SU-DHL-6 (cell line): Measurements from ENCODE around the gene REN.

ENCODE experiments used
- H2AFZ ChIP-seq: fragments of 200-600 bp; sonication (generic); 2 replicates; pipeline ENCODE4 v1.6.1; 2014; ENCODE audit warnings: low read depth, mild to moderate bottlenecking, moderate library complexity, mixed read lengths, antibody characterized with exemption, low read length; ENCODE audit not compliant: severe bottlenecking
- H3F3A ChIP-seq: fragments of 200-600 bp; shearing (Covaris generic); 2 replicates; pipeline ENCODE4 v1.6.0; 2016; ENCODE audit warnings: antibody characterized with exemption, mild to moderate bottlenecking; ENCODE audit not compliant: insufficient read depth
- H3K27ac ChIP-seq: fragments of 200-600 bp; sonication (generic); 2 replicates; pipeline ENCODE4 v1.5.1; 2016; ENCODE audit warnings: low read depth, mild to moderate bottlenecking, low read length, moderate library complexity, mixed read lengths
- H3K27me3 ChIP-seq: fragments of 200-600 bp; sonication (generic), shearing (Covaris generic); 2 replicates; pipeline ENCODE4 v1.6.0; 2014; ENCODE audit warnings: mild to moderate bottlenecking, low read length
- H3K36me3 ChIP-seq: fragments of 200-600 bp; sonication (generic); 2 replicates; pipeline ENCODE4 v1.6.1; 2014; ENCODE audit warnings: mild to moderate bottlenecking, low read length, mixed read lengths
- H3K4me2 ChIP-seq: fragments of 300-600, 200-600 bp; shearing (Covaris generic), sonication (generic); 2 replicates; pipeline ENCODE4 v1.6.0; 2014; ENCODE audit warnings: low read length, low read depth, mild to moderate bottlenecking; ENCODE audit not compliant: poor library complexity, severe bottlenecking
- H3K4me3 ChIP-seq: fragments of 200-600 bp; sonication (generic); 2 replicates; pipeline ENCODE4 v1.5.1; 2014; ENCODE audit warnings: antibody characterized with exemption, low read length, mild to moderate bottlenecking, mixed read lengths; ENCODE audit not compliant: insufficient read depth, poor library complexity, severe bottlenecking
- H3K79me2 ChIP-seq: fragments of 200-600 bp; sonication (generic); 2 replicates; pipeline ENCODE4 v1.6.1; 2014; ENCODE audit warnings: mild to moderate bottlenecking, low read length, moderate library complexity; ENCODE audit not compliant: insufficient read depth
- H3K9ac ChIP-seq: fragments of 200-600 bp; sonication (generic); 2 replicates; pipeline ENCODE4 v1.7.0; 2014; ENCODE audit warnings: mild to moderate bottlenecking, low read length
- H3K9me2 ChIP-seq: fragments of 200-600 bp; sonication (generic); replicated peaks from 2 replicates; pipeline ENCODE4 v1.6.1; 2014; ENCODE audit warnings: low read length; ENCODE audit not compliant: insufficient read depth
- H3K9me3 ChIP-seq: fragments of 200-600 bp; sonication (generic); 2 replicates; pipeline ENCODE4 v1.6.1; 2014; ENCODE audit warnings: low read length, mixed read lengths; ENCODE audit not compliant: insufficient read depth
- H4K20me1 ChIP-seq: fragments of 200-600 bp; sonication (generic); 2 replicates; pipeline ENCODE4 v1.6.1; 2014; ENCODE audit warnings: low read depth, mild to moderate bottlenecking, antibody characterized with exemption, low read length, moderate library complexity, mixed read lengths
- CTCF ChIP-seq: fragments of 200-600 bp; sonication (generic); IDR thresholded peaks from one replicate; pipeline ENCODE4 v1.5.1; 2017; ENCODE audit warnings: antibody characterized with exemption, mild to moderate bottlenecking, low read length, moderate library complexity; ENCODE audit not compliant: insufficient read depth, poor library complexity, severe bottlenecking
- EZH2phosphoT487 ChIP-seq: fragments of 200-600 bp; sonication (generic), shearing (Covaris generic); conservative IDR thresholded peaks from 2 replicates; pipeline ENCODE4 v1.6.1; 2018; ENCODE audit warnings: mild to moderate bottlenecking, antibody characterized with exemption, low read length, moderate library complexity, mixed read lengths

The REN gene

GRCh38 chr1:204149635-204150565, 16.2 kb downstream of the REN start:
- Histone ChIP-seq H3K4me3 (no peak overlapping the region), H2AFZ (no peak overlapping the region), H3K36me3 (no peaks in the 10 kb centered on the region), H3K79me2 (no peaks in the 10 kb centered on the region), H3K9me2 (no peaks in the 10 kb centered on the region), H3K4me2 (no peak overlapping the region), H3F3A (no peaks in the 10 kb centered on the region), H4K20me1 (no peaks in the 10 kb centered on the region), H3K27me3 (no peaks in the 10 kb centered on the region), H3K9ac (no peak overlapping the region), H3K27ac (no peak overlapping the region), H3K9me3 (no peaks in the 10 kb centered on the region)
- TF ChIP-seq EZH2phosphoT487 (no peak), CTCF (no peak)

GRCh38 chr1:204149107-204149506, 17.0 kb downstream of the REN start:
- no peak overlapping the region for H3K9ac ChIP-seq
- H3K27me3 ChIP-seq = no peaks in the 10 kb centered on the region
- no peak overlapping the region for H3K4me3 ChIP-seq
- no peak overlapping the region for H3K27ac ChIP-seq
- no peaks in the 10 kb centered on the region for H3K9me2 ChIP-seq
- H3F3A ChIP-seq = no peaks in the 10 kb centered on the region
- no peaks in the 10 kb centered on the region for H3K36me3 ChIP-seq
- no peak overlapping the region for H2AFZ ChIP-seq
- H4K20me1 ChIP-seq = no peaks in the 10 kb centered on the region
- no peak for TF ChIP-seq CTCF
- no peak for TF ChIP-seq EZH2phosphoT487
- no peak overlapping the region for H3K4me2 ChIP-seq
- no peaks in the 10 kb centered on the region for H3K9me3 ChIP-seq
- no peaks in the 10 kb centered on the region for H3K79me2 ChIP-seq

GRCh38 chr1:204147406-204148383, 18.4 kb downstream of the REN start:
- H4K20me1 ChIP-seq = no peaks in the 10 kb centered on the region
- no peaks in the 10 kb centered on the region for H3F3A ChIP-seq
- no peaks in the 10 kb centered on the region for H3K79me2 ChIP-seq
- no peaks in the 10 kb centered on the region for H3K9me3 ChIP-seq
- no peak for TF ChIP-seq CTCF
- H3K36me3 ChIP-seq = no peaks in the 10 kb centered on the region
- no peaks in the 10 kb centered on the region for H3K9me2 ChIP-seq
- no peak overlapping the region for H3K9ac ChIP-seq
- H2AFZ ChIP-seq = no peak overlapping the region
- no peak overlapping the region for H3K4me2 ChIP-seq
- no peak overlapping the region for H3K27ac ChIP-seq
- H3K27me3 ChIP-seq = no peaks in the 10 kb centered on the region
- H3K4me3 ChIP-seq = no peak overlapping the region
